Activated CD8-positive, alpha-beta memory T cell treated with anti-CD3 and anti-CD28 coated beads, Interleukin-2, amount 10 ng/mL, durations not matched to agents 7 days and 5 days (primary cell): ENCODE data around the gene MRC1. TPM values are rescaled to one million over a fixed set of nuclear protein-coding genes. Genes with fewer than 3 reads are reported as not detected.

ENCODE experiments used
- ATAC-seq: fragments of 150-1000 bp; cut with Tn5 transposase; one replicate; pipeline ENCODE4 v1.10.0; 2021; ENCODE audit warnings: moderate library complexity
- CTCF ChIA-PET: fragments of 350-600 bp; sonication (Branson Sonifier 250); formaldehyde crosslinking; loops from one replicate; lab custom pipeline; 2021; ENCODE audit warnings: antibody characterized with exemption; lab: Charles Lee
- DNase-seq: peaks from one replicate; pipeline ENCODE4 v3.0.0-alpha.2; 2020
- H3K27ac Mint-ChIP-seq: one replicate; pipeline ENCODE4 v1.8.0; 2021; ENCODE audit warnings: mild to moderate bottlenecking, mixed read lengths
- H3K27me3 Mint-ChIP-seq: one replicate; pipeline ENCODE4 v1.8.0; 2021; ENCODE audit warnings: mixed read lengths
- H3K36me3 Mint-ChIP-seq: one replicate; pipeline ENCODE4 v1.8.0; 2021; ENCODE audit warnings: mild to moderate bottlenecking, mixed read lengths
- H3K4me1 Mint-ChIP-seq: one replicate; pipeline ENCODE4 v1.8.0; 2021; ENCODE audit warnings: mixed read lengths
- H3K4me3 Mint-ChIP-seq: one replicate; pipeline ENCODE4 v1.8.0; 2021; ENCODE audit warnings: mild to moderate bottlenecking, moderate library complexity, mixed read lengths
- H3K9me3 Mint-ChIP-seq: one replicate; pipeline ENCODE4 v1.8.0; 2022; ENCODE audit warnings: low read depth, mixed read lengths
- total RNA-seq, 2 experiments: library from RNA; stranded (reverse); gene quantifications; one replicate each; pipeline ENCODE4 v1.2.3, GENCODE V29; 2021

The MRC1 gene
- total RNA-seq, 2 experiments from 2014 or later: 0.05 TPM; not detected in 1

DNA sequence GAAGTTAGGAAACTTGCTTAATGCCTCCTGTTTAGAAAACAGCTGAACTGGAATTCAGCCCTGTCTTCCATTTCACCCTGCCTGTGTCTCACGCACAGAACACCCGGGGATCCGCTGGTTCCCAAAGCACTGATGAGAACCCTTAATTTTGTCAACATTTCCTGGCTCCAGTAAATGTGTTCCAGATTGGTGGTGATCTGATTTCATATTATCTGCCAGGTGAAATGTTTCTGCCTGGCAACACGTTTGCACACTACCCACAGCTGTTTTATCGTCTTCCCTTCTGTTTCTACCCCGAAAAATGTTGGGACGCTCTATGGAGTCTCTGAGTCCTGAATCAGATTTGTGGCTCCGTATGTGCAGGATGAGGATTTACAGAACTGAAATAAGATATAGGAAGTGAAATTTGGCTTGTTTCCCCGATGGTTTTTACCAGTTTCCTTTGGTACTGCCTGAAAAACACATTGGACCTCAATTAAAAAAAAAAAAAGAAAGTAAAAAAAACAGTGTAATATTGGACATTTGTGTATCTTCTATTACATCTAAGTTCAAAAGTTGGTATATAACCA lies 29.0 kb downstream of the MRC1 start:
- Mint-ChIP-seq H3K36me3 (no peaks in the 10 kb centered on the region), H3K27ac (no peak overlapping the region), H3K9me3 (no peaks in the 10 kb centered on the region), H3K4me3 (no peak overlapping the region), H3K4me1 (no peaks in the 10 kb centered on the region), H3K27me3 (peaks cover 5% of the 10 kb centered on the region)
- DNase-seq (no peak), ATAC-seq (no peak)
- CTCF ChIA-PET: no interaction called here

DNA sequence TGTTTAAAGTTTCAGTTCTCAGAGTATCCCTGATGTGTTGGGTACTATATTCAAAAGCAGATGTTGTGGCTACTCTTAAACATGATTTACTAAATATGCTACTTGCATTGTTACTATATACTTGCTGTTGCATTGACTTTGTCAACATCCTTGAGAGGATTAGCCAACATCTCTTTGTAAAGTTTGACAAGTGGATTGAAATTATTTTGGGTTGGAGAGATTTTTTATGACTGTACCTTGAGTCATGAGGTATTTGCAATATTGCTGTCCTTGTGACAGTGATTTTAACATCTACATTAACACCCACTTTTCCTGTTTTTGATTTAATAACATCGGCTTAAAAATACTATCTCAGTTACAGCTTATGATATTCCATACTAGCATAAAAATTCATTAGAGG lies 31.9 kb downstream of the MRC1 start:
- CTCF ChIA-PET: no interaction called here
- ATAC-seq: no peak
- DNase-seq: no peak
- Mint-ChIP-seq H3K27ac (no peak overlapping the region), H3K4me3 (no peak overlapping the region), H3K36me3 (no peaks in the 10 kb centered on the region), H3K27me3 (peaks cover 5% of the 10 kb centered on the region), H3K4me1 (no peaks in the 10 kb centered on the region), H3K9me3 (no peaks in the 10 kb centered on the region)

DNA sequence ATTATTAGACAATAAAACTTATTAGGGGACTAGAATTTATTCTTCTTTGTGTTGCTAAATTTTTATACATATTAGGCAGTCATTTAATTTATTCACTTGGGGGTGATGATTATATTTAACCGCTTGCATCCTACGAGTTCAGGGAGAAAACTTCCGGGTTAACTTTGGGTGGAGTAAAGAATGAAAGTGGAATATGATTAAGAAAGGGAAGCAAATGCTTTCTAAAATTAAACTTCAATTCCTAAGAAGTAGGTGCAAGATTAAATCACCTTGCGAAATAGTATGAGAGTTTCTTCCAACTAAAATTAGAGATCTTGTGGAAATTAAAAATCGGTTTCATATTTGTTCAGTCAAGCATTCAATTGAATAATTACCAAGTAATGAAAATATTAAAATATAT lies 33.5 kb downstream of the MRC1 start:
- H3K36me3 Mint-ChIP-seq: no peaks in the 10 kb centered on the region
- H3K4me1 Mint-ChIP-seq: no peaks in the 10 kb centered on the region
- no peak overlapping the region for H3K4me3 Mint-ChIP-seq
- DNase-seq (no peak), ATAC-seq (no peak)
- CTCF ChIA-PET: no interaction called here
- no peak overlapping the region for H3K27ac Mint-ChIP-seq
- H3K9me3 Mint-ChIP-seq: no peaks in the 10 kb centered on the region
- peaks cover 5% of the 10 kb centered on the region for H3K27me3 Mint-ChIP-seq

DNA sequence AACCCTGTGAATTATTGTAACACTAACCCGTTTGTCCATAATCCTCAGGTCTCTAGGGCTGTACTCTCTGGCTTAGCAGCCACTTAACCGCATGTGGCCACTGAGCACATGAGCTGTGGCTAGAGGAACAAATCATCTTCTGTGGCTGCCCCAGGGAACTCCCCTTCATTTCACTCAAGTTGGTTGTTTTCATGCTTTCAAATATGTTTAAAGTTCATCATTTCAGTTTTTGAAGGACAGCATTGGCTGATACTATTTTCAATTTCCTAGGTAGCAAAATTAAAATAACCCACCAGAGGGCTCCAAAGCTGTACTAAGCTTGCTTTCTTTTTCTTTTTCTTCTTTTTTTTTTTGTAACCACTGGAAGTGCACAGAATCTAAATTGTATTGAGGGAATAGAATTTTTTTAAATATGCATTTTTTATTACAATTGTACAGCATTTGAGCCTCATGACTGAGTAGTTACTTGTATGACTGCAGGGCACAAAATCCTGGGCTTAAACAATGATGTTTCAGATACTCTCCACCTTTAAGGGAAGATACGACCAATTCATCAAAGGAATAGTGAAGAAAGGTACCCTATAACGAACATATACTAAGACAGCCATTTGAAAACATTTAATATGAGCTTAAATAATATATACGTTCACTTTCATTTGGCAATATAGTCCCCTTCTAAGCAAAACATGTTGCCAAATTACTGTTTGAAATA lies 38.6 kb downstream of the MRC1 start:
- ATAC-seq (no peak), DNase-seq (no peak)
- Mint-ChIP-seq H3K4me1 (no peaks in the 10 kb centered on the region), H3K9me3 (no peaks in the 10 kb centered on the region), H3K27me3 (peaks cover 8% of the 10 kb centered on the region), H3K27ac (no peak overlapping the region), H3K4me3 (no peak overlapping the region), H3K36me3 (no peaks in the 10 kb centered on the region)
- CTCF ChIA-PET: interaction anchor here (1.1 kb wide), 1 partner anchor 91 kb away, joined by 3 read pairs; no protein-coding TSS in a partner anchor

DNA sequence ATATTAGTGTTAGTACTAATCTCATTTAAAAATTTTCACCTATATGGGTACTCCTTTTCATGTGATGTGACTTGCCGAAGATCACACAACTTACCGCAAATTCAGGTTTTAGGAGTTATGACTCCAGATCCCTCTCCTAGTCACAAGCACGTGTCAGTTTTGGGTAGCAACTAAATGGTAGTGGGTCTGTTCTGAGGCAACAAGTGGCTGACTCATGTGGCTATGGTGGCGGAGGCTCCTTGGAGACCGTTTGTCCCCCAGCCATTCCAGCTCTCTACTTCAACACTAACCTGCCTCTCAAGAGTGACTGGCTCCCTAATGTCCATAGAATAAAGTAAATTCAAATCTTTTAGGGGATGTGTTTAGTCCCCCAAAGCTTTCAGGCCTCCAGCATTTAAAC lies 39.5 kb downstream of the MRC1 start:
- H3K4me3 Mint-ChIP-seq: no peak overlapping the region
- peaks cover 8% of the 10 kb centered on the region for H3K27me3 Mint-ChIP-seq
- no peaks in the 10 kb centered on the region for H3K9me3 Mint-ChIP-seq
- no peak for ATAC-seq
- DNase-seq: no peak
- H3K4me1 Mint-ChIP-seq: no peaks in the 10 kb centered on the region
- H3K27ac Mint-ChIP-seq: no peak overlapping the region
- no peaks in the 10 kb centered on the region for H3K36me3 Mint-ChIP-seq
- CTCF ChIA-PET: no interaction called here

DNA sequence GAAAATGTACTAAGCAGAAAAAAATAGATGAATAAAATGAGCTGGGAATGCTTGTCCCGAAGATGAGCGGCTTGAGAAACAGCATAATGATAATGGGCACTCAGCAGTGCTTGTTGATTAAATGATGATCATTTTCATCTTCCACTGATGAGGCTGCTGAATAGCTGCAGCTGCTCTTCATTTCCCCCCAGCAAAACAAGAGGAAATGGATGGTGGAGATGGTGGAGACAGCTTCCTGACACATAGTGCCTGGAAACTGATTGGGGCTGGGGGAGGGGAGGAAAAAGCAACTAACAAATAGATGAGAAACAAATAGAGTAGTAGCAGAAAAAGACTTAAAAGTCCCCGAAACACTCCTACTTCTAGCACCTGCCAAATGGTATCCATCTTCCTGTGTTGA lies 41.4 kb downstream of the MRC1 start:
- no peaks in the 10 kb centered on the region for H3K9me3 Mint-ChIP-seq
- H3K36me3 Mint-ChIP-seq: no peaks in the 10 kb centered on the region
- DNase-seq: no peak
- peaks cover 3% of the 10 kb centered on the region for H3K4me1 Mint-ChIP-seq
- peaks cover 8% of the 10 kb centered on the region for H3K27me3 Mint-ChIP-seq
- CTCF ChIA-PET: no interaction called here
- H3K4me3 Mint-ChIP-seq: no peak overlapping the region
- ATAC-seq: no peak
- H3K27ac Mint-ChIP-seq: no peak overlapping the region

DNA sequence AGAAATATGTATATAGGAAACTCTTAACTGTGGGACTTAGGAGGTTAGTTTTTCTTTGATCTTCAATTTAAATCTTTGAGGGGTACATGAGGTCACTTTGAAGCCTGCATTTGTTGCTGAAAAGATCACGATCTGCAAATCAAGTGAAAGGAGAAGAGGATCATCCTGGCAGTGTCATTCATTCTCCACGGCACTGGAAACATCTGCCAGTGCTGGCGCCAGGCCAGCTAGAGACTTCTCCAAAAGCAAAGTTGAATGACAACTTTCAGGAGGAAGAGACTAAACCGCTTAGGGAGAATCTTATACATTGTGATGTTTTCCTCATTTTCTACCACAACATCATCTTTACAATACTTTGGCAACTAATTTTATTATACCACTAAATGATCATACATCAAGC lies 42.5 kb downstream of the MRC1 start:
- Mint-ChIP-seq H3K4me1 (peaks cover 3% of the 10 kb centered on the region), H3K4me3 (no peak overlapping the region), H3K36me3 (no peaks in the 10 kb centered on the region), H3K27ac (no peak overlapping the region), H3K27me3 (peaks cover 10% of the 10 kb centered on the region), H3K9me3 (no peaks in the 10 kb centered on the region)
- ATAC-seq (no peak), DNase-seq (no peak)
- CTCF ChIA-PET: no interaction called here

DNA sequence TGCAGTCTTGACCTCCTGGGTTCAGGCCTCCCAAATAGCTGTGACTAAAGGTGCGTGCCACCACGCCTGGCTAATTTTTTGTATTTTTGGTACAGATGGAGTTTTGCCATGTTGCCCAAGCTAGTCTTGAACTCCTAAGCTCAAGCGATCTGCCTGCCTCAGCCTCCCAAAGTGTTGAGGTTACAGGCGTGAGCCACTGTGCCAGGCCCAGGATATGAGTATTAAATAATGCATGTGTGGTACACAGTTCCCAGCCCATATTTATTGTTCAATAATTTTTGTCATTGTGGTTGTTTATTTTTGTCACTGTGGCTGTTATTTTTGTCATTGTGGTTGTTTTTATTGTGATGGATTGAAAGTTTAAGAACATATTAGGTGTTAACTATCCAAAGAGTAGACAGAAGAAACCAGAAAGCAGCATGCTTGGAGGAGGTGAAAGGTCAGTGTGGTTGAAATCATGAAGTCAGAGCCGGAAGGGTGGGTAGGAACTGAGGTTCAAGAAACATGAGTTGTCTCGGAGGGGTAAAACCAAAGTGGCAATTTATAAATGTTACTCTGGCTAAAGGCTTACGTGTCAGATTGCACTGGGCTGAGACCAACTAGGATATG lies 45.0 kb downstream of the MRC1 start:
- H3K9me3 Mint-ChIP-seq: no peaks in the 10 kb centered on the region
- H3K27ac Mint-ChIP-seq: peak overlapping the region; percentile 6
- ATAC-seq (no peak), DNase-seq (no peak)
- H3K4me1 Mint-ChIP-seq: peaks cover 3% of the 10 kb centered on the region
- H3K4me3 Mint-ChIP-seq: no peak overlapping the region
- CTCF ChIA-PET: no interaction called here
- H3K27me3 Mint-ChIP-seq: peaks cover 6% of the 10 kb centered on the region
- H3K36me3 Mint-ChIP-seq: no peaks in the 10 kb centered on the region

DNA sequence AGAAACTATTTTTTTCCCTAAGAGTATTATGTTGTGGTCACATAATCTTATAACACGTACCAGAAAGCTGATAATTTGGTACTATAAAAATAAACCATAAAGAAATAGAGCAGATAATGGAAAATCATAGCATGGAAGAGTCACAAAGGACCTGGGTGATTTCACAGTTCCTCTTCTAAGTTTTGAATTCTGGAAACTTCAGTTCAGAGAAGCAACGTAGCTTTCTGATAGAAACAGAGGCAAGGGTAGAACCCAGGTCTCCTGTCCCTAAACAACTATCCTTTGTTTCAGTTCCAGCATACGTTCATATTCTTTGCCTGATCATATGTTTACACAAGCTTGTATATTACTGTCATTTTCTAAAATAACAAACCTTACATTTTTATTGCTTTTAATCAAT lies 47.9 kb downstream of the MRC1 start:
- CTCF ChIA-PET: no interaction called here

DNA sequence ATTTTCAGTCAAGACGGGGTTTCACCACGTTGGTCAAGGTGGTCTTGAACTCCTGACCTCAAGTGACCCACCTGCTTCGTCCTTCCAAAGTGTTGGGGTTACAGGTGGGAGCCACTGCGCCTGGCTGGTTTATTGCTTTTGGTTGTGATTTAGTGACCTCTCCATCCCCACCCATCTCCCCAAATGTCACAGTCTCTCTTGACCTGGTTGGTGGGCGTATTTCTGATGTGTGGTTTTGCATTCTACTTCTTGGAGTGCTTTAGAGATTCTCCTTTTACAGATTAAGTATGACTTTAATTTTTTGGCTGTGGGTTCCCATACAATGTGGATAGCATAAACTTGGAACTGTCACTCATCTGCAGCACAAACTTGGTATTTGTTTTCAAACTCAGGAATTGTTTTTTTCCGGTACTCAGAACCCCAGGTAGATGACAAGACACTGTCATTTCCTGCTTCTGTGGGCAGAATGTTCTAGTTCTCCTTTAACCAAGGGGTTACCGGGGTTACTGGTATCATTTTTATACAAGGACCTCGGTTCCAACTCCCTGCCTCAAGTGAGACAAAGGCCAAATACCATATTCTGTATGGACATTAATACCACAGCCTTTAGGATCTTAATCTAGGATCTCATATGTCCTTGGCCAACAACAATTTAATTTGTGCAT lies 50.5 kb downstream of the MRC1 start:
- Mint-ChIP-seq H3K36me3 (no peaks in the 10 kb centered on the region), H3K4me3 (no peak overlapping the region), H3K27ac (no peak overlapping the region), H3K4me1 (no peaks in the 10 kb centered on the region), H3K9me3 (no peaks in the 10 kb centered on the region), H3K27me3 (peaks cover 2% of the 10 kb centered on the region)
- no peak for ATAC-seq
- CTCF ChIA-PET: interaction anchor here (1.0 kb wide), 1 partner anchor 115 kb away, joined by 3 read pairs; no protein-coding TSS in a partner anchor
- no peak for DNase-seq

More for the DNA sequence above, 47.9 kb downstream of the MRC1 start:
- peaks cover 3% of the 10 kb centered on the region for H3K4me1 Mint-ChIP-seq
- H3K36me3 Mint-ChIP-seq: no peaks in the 10 kb centered on the region
- no peak overlapping the region for H3K4me3 Mint-ChIP-seq
- H3K9me3 Mint-ChIP-seq: no peaks in the 10 kb centered on the region
- DNase-seq (no peak), ATAC-seq (no peak)
- H3K27me3 Mint-ChIP-seq: peaks cover 2% of the 10 kb centered on the region
- H3K27ac Mint-ChIP-seq: no peak overlapping the region

DNA sequence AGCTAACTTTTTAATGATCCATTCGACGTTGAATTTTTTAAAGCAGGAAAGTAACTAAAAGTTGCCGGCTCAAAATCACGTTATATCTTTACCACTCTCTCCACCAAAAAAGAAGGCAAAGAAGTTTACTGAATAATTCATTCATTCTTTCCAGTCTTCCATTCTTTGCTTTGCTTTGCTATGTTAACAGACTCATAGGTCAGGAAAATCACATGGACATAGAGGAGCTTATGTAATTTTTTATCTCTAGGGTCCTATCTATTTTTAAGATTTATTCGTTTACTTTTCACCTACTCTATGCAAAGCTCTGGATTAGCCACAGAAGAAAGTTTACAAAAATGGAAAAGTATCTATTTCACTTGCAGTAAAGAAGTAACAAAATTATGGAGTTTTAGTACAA lies 52.6 kb downstream of the MRC1 start:
- H3K9me3 Mint-ChIP-seq: no peaks in the 10 kb centered on the region
- no peak overlapping the region for H3K27ac Mint-ChIP-seq
- DNase-seq (no peak), ATAC-seq (no peak)
- H3K27me3 Mint-ChIP-seq: no peaks in the 10 kb centered on the region
- no peaks in the 10 kb centered on the region for H3K36me3 Mint-ChIP-seq
- no peaks in the 10 kb centered on the region for H3K4me1 Mint-ChIP-seq
- no peak overlapping the region for H3K4me3 Mint-ChIP-seq
- CTCF ChIA-PET: no interaction called here

DNA sequence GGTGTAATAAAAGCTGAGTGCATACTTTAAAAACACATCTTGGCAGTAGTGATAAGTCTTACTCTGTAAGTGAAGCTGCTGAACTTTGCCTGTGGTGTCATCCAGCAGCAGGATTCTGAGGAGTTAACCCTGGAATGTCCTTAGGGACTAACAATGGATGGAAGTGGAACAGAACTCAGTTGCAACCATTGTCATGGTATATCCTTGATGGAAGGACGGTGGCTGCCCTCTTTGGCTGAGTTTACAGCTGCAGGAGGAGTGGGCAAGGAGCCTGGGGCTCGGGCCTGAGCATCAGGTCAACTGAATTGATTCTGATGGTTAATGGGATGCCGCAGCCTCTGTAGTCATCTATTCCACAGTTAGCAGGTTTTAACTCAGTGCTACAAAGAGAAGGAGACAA lies 56.2 kb downstream of the MRC1 start:
- Mint-ChIP-seq H3K4me3 (no peak overlapping the region), H3K9me3 (no peaks in the 10 kb centered on the region), H3K27ac (no peak overlapping the region), H3K4me1 (no peaks in the 10 kb centered on the region), H3K27me3 (no peaks in the 10 kb centered on the region), H3K36me3 (no peaks in the 10 kb centered on the region)
- ATAC-seq (no peak), DNase-seq (no peak)
- CTCF ChIA-PET: no interaction called here

DNA sequence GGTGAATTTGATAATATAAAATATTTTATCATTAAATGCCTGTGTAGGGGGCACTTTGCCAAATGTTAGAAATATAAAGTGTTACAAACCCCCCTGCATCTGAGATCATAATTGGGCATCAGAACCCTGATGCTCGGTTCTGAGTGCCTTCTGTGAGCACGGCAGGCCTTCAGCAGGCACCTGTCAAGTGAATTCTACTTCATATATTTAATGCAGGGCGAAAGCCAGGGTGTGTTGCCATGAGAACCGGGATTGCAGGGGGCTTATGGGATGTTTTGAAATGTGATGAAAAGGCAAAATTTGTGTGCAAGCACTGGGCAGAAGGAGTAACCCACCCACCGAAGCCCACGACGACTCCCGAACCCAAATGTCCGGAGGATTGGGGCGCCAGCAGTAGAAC lies 57.2 kb downstream of the MRC1 start:
- Mint-ChIP-seq H3K9me3 (no peaks in the 10 kb centered on the region), H3K4me1 (no peaks in the 10 kb centered on the region), H3K36me3 (no peaks in the 10 kb centered on the region), H3K27me3 (no peaks in the 10 kb centered on the region), H3K4me3 (no peak overlapping the region), H3K27ac (no peak overlapping the region)
- ATAC-seq: no peak
- CTCF ChIA-PET: no interaction called here
- no peak for DNase-seq

DNA sequence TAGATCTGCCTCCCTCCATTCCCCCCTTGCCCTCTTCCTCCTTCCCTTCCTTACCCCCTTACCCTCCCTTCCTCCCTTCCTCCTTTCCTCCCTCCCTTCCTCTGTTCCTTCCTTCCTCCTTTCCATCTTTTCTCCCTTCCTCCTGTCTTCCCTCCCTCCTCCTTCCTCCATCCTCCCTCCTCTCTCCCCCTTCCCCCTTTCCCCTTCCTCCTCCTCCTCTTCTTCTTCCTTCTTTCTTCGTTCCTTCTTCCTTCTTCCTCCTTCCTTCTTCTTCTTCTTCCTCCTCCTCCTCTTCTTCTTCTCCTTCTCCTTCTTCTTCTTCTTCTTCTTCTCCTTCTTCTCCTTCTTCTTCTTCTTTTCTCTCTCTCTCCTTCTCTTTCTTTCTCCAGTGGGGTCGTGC lies 57.9 kb downstream of the MRC1 start:
- Mint-ChIP-seq H3K4me1 (no peaks in the 10 kb centered on the region), H3K27me3 (no peaks in the 10 kb centered on the region), H3K36me3 (no peaks in the 10 kb centered on the region), H3K4me3 (no peak overlapping the region), H3K27ac (no peak overlapping the region), H3K9me3 (no peaks in the 10 kb centered on the region)
- no peak for ATAC-seq
- no peak for DNase-seq
- CTCF ChIA-PET: no interaction called here
